Mucosa of stomach (tissue), 1 donor: Measurements from ENCODE around the gene TMEM51.
"Not testable (repeated sequence)": the region's sequence is repeated elsewhere in the genome, so short reads cannot be mapped to it uniquely, and the experiment has no call there.

Experiments used
- H3K27me3 ChIP-seq: one replicate; pipeline ENCODE4 v1.7.0; 2013; ENCODE audit warnings: mild to moderate bottlenecking, low read length; ENCODE audit not compliant: control insufficient read depth, insufficient read depth
- H3K36me3 ChIP-seq: one replicate; pipeline ENCODE4 v1.7.0; 2013; ENCODE audit warnings: low read length; ENCODE audit not compliant: control insufficient read depth, insufficient read depth
- H3K4me1 ChIP-seq: one replicate; pipeline ENCODE4 v1.7.0; 2013; ENCODE audit warnings: mild to moderate bottlenecking, low read length; ENCODE audit not compliant: control insufficient read depth, insufficient read depth
- H3K4me3 ChIP-seq: one replicate; pipeline ENCODE4 v1.7.0; 2013; ENCODE audit warnings: low read length
- H3K9ac ChIP-seq: one replicate; pipeline ENCODE4 v1.7.0; 2013; ENCODE audit warnings: mild to moderate bottlenecking, low read length, moderate library complexity
- H3K9me3 ChIP-seq: one replicate; pipeline ENCODE4 v1.7.0; 2013; ENCODE audit warnings: mild to moderate bottlenecking, low read length, moderate library complexity; ENCODE audit not compliant: control insufficient read depth
- donor health status: Pancreatic carcinoma.

The TMEM51 gene

DNA sequence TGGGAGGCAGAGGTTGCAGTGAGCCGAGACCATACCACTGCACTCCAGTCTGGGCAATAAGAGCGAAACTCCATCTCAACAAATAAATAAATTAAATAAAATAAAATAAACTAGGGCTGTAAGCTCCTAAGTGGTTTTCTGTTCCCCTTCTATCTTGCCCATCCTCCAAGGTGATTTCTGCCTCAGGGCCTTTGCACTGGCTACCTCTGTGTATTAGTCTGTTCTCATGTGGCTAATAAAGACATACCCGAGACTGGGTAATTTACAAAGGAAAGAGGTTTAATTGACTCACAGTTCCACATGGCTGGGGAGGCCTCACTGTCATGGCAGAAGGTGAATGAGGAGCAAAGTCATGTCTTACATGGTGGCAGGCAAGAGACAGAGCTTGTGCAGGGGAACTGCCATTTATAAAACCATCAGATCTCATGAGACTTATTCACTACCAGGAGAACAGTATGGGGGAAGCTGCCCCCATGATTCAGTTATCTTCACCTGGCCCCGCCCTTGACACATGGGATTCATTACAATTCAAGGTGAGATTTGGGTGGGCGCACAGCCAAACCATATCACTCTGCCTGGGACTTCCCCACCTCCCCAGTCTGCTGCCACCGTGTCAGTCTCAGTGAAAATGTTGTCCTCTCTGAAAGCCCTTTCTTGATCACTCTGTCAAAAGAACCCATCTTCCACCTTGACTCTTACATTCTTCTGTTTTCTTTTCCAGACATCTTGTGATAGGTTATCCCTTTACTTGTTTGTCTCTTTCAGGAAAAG is 22.0 kb downstream of the TMEM51 start:
- not testable (repeated sequence) for H3K27me3 ChIP-seq, H3K4me3 ChIP-seq, H3K36me3 ChIP-seq, H3K9me3 ChIP-seq, H3K9ac ChIP-seq
- H3K4me1 ChIP-seq = peaks cover 79% of the 10 kb centered on the region

DNA sequence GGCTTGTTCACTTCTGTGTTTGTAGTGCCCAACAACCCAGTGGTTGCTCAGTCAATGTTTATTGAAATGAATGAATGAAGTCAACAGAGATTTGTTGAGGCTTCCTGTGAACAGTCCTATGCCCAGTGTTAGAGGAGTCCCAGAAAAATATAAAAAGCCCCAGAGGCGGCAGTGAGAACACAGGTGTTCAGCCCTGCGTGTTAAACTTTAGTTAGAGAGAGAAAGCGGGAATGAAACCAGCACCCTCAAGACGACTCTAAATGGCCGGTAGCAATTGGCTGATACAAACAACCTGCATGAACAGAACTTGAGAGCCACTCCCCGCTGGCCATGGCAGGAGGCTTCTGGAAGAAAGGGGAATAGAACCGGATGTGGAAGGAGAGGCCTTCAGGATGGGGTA is 22.6 kb downstream of the TMEM51 start:
- peaks cover 82% of the 10 kb centered on the region for H3K4me1 ChIP-seq

DNA sequence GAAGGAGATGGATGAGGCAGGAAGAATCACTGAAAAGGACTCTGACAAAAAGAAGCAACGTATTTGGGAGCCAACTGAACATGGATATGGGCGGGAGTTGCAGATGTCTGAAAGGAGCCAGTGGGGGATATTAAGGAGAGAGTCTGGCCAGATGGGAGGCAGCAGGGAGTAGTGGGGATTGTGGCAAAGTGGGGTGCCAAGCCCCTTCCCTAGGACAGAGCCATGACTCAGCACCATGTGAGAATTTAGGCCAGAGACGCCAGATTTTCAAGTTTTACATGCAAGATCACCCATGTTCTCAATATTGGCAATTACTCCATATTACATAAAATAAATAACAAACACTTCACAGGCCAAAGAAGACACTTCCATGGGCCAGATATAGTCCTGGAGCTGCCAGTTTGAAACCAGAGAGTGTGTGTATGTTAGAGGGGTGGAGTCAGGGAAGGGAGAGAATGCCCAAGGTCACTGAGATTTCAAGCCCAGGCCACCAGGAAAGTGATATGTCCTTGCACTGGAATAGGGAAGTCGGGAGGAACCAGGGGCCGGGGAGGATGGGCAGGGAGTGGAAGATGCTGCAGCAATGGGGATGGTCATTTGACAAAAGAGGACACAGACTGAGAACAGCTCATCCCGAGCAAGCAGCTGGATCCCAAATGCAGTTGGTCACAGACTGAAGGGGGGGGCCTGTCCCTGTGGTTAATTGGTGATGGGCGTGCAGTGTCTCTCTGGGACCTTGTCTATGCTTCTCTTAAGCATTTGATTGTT is 23.5 kb downstream of the TMEM51 start:
- H3K4me3 ChIP-seq = no peak overlapping the region
- no peaks in the 10 kb centered on the region for H3K27me3 ChIP-seq
- no peaks in the 10 kb centered on the region for H3K9me3 ChIP-seq
- H3K9ac ChIP-seq = no peak overlapping the region
- H3K36me3 ChIP-seq = no peaks in the 10 kb centered on the region
- peaks cover 78% of the 10 kb centered on the region for H3K4me1 ChIP-seq

More for the DNA sequence above, 22.6 kb downstream of the TMEM51 start:
- Histone ChIP-seq H3K9me3 (no peaks in the 10 kb centered on the region), H3K36me3 (no peaks in the 10 kb centered on the region), H3K27me3 (no peaks in the 10 kb centered on the region), H3K4me3 (no peak overlapping the region), H3K9ac (no peak overlapping the region)

DNA sequence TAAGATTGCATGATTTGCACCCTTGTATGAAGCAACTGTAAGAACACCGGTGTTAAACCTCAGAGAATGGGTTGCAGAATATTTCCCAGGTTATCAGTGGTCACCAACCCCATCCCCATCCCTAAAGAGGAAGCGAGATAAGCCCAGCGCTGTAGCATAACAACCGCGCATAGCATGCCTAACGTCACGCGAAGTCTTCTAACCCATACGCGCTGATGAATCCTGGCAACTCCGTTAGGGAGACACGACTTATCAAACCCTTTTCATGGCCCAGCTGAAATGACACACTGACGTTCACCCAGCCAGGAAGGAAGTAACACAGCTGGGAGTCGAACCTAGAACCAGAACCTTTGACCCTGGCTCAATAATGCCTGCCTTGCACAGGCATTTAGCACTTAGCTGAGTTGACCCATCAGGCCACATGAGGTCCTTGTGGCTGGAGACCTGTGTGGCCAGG is 24.2 kb downstream of the TMEM51 start:
- peaks cover 72% of the 10 kb centered on the region for H3K4me1 ChIP-seq
- no peaks in the 10 kb centered on the region for H3K9me3 ChIP-seq
- H3K9ac ChIP-seq = no peak overlapping the region
- H3K36me3 ChIP-seq = no peaks in the 10 kb centered on the region
- no peak overlapping the region for H3K4me3 ChIP-seq
- H3K27me3 ChIP-seq = no peaks in the 10 kb centered on the region

DNA sequence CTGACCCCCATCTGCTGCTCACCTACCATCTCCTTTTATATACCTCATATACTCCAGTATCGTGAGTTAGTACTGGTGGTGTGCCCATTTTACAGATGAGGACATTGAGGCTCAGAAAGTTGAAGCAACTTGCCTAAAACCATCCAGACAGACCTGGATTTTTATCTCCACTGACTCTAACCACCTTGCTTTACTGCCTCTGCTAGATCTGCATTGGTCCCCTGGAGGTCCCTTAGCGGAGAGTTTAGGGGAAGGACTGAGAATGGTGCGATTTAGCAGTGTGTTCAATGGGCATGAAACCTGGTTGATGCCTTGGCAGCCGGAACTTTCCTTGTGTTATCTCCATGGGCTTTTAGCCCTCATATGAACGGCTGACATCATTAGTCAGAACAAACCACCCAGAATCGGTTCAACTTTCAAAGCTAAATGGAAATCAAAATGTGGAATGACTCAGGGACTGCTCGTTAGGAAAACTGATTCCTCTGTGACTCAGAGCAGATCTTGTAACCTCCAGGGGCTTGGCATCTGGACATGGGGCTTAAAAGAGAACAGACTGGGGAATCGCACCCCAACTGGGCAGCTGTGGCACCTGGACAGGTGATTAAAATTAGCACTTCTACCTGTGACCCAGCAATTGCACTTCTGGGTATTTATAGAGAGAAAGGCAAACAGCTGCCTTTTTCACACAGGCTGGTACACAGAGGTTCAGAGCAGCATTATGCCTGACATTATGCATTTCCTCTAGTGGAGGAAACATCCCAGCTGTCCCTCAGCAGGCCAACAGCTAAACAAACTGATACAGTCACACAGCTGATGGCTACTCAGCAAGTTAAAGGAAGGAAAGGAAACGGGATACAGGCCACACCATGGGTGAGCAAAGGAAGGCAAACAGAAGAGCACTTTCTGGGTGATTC is 25.3 kb downstream of the TMEM51 start:
- H3K9ac ChIP-seq = peak overlapping the region; percentile 18
- no peaks in the 10 kb centered on the region for H3K9me3 ChIP-seq
- no peaks in the 10 kb centered on the region for H3K27me3 ChIP-seq
- no peak overlapping the region for H3K4me3 ChIP-seq
- peaks cover 66% of the 10 kb centered on the region for H3K4me1 ChIP-seq
- no peaks in the 10 kb centered on the region for H3K36me3 ChIP-seq

DNA sequence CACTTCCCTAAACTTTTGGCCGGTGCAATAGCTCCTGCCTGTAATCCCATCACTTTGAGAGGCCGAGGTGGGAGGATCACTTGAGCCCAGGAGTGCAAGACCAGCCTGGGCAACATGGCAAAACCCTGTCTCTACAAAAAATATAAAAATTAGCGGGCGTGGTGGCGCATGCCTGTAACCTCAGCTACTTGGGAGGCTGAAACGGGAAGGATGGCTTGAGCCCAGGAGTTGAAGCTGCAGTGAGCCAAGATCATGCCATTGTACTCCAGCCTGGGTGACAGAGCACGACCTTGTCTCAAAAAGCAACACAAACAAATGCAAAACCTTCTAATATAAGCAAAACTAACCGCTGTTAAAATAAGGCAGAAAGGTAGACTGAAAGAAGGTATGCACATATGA is 25.9 kb downstream of the TMEM51 start:
- no peak overlapping the region for H3K9ac ChIP-seq
- H3K27me3 ChIP-seq = no peaks in the 10 kb centered on the region

DNA sequence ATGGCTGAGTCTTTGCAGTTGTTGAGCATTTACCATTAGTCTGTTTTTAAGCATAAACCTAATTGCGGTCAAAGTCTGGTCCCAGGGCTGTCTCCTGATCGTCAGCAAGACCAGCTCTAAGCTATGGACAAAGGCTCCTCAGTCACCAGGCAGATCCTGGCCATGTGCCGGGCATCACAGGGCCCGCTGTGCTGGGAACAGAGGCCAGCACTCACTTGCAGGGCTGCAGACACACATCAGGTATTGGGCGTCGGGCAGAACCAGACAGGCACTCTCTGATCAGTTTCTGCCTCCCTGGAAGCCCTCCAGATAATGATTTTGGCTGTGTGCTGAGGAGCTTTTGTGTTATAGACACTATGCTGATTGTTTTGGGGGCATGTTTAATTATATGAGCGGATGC is 26.6 kb downstream of the TMEM51 start:
- Histone ChIP-seq H3K36me3 (no peaks in the 10 kb centered on the region), H3K9me3 (no peaks in the 10 kb centered on the region), H3K4me3 (no peak overlapping the region), H3K27me3 (no peaks in the 10 kb centered on the region), H3K9ac (no peak overlapping the region), H3K4me1 (peaks cover 73% of the 10 kb centered on the region)

More for the DNA sequence above, 25.9 kb downstream of the TMEM51 start:
- Histone ChIP-seq H3K36me3 (no peaks in the 10 kb centered on the region), H3K9me3 (no peaks in the 10 kb centered on the region), H3K4me3 (no peak overlapping the region), H3K4me1 (peaks cover 66% of the 10 kb centered on the region)

DNA sequence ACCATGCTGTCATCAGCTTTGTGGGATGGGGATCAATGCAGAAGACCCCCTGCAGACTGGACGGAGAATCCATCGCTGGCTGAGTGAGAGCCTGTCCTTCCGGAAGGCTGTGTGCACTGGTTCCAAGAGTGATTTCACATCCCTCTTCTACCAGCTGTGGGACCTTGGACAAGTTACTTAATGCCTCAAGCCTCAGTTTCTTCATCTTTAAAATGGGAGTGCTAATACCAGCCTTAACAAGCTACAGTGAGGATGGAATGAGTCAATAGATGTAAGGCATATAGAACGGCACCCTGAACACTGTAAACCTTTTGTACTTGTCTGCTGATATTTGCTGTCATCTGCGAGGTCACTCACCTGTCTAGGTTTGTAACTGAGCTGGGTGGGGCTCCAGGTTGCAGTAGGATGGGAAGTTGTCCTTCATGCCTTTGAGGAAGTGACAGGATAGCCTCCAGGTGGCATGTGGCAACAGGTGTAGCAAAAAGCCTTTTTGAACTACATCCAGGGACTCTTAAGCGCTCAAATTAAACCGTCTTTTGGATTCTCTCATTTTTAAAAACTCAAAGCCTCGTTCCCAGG is 27.5 kb downstream of the TMEM51 start:
- peaks cover 78% of the 10 kb centered on the region for H3K4me1 ChIP-seq
- H3K36me3 ChIP-seq = no peaks in the 10 kb centered on the region
- no peak overlapping the region for H3K4me3 ChIP-seq
- H3K27me3 ChIP-seq = no peaks in the 10 kb centered on the region
- H3K9me3 ChIP-seq = no peaks in the 10 kb centered on the region
- H3K9ac ChIP-seq = no peak overlapping the region

DNA sequence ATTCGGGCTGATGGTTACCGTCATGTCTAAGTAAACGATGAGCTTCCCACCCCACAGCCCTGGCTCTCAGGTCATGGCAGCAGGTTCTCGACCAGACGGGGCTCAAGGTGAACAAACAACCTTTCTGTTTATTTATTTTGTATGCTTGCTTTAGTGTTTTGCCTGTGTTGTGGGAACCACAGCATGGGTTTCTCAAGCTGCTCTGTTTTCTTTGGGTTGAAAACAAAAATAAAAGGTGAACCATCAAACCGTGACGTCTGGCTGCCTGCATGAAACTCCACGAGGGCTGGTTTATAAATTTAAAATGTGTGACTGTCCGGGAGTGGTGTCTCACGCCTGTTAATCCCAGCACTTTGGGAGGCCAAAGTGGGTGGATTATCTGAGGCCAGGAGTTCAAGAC is 28.0 kb downstream of the TMEM51 start:
- Histone ChIP-seq H3K27me3 (no peaks in the 10 kb centered on the region), H3K4me1 (peaks cover 78% of the 10 kb centered on the region), H3K36me3 (no peaks in the 10 kb centered on the region), H3K9ac (no peak overlapping the region), H3K9me3 (no peaks in the 10 kb centered on the region), H3K4me3 (no peak overlapping the region)

DNA sequence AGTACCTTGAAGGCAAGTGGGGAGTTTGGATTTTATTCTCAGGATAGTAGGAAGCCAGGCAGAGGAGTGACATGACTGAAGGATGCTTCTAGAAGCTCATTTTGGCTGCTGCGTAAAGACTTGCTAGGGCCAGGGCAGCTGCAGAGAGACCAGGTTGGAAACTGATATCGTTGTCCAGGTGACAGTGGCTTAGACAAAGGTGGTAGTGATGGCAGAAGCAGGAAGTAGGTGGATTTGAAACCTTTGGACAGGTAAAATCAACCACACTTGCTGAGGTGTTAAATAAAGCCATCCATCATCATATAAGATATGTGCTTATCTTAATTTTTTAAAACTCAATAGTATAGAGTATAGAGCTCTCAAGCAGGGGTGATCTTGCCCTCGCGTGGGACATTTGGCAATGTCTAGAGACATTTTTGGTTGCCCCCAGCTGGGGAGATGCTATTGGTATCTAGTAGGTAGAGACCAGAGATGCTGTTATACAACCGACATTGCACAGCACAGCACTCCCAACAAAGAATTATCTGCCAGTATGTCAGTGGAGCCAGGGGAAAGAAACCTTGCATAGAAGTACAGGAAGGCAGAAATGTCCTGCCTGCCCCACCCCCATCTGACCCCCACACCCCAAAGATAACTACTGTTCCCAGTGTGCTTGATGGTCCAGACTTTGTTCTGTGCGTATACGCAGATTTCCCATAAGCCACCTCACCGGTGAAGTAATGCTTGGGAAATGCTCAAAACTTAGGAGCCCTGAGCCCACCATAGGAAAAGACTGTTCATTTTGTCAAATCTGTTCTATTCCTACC is 31.1 kb downstream of the TMEM51 start:
- no peaks in the 10 kb centered on the region for H3K27me3 ChIP-seq
- H3K9me3 ChIP-seq = no peaks in the 10 kb centered on the region
- no peaks in the 10 kb centered on the region for H3K36me3 ChIP-seq
- peaks cover 73% of the 10 kb centered on the region for H3K4me1 ChIP-seq
- no peak overlapping the region for H3K9ac ChIP-seq
- no peak overlapping the region for H3K4me3 ChIP-seq

DNA sequence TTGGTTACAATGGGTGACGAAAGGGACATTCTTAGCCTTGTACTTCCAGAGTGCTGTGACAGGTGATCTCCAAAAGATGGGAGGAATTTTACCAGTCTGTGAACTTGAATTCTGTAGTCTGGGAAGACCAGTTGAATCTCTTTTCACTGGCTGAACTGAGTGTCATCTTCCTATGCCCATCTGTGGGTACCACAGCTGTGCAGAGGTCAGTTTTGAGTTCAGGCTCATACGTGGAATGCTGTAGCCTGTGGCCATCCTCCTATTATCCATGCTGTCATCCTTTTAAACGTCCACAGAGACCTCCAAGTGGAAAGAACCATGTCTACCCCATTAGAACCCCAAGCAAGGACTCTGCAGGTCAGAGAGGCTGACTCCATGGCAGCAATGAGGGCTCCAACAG is 32.1 kb downstream of the TMEM51 start:
- H3K4me1 ChIP-seq = peaks cover 73% of the 10 kb centered on the region
- no peaks in the 10 kb centered on the region for H3K36me3 ChIP-seq
- H3K27me3 ChIP-seq = no peaks in the 10 kb centered on the region
- no peak overlapping the region for H3K4me3 ChIP-seq
- H3K9me3 ChIP-seq = no peaks in the 10 kb centered on the region
- no peak overlapping the region for H3K9ac ChIP-seq
